ENCODE measurements around the gene L3MBTL4. TPM values are rescaled to one million over a fixed set of nuclear protein-coding genes. Genes with fewer than 3 reads are reported as not detected.

The L3MBTL4 gene
- total RNA-seq, 3 donors from 2014 or later = 7.8 to 23.0 (median 19.7) TPM

DNA sequence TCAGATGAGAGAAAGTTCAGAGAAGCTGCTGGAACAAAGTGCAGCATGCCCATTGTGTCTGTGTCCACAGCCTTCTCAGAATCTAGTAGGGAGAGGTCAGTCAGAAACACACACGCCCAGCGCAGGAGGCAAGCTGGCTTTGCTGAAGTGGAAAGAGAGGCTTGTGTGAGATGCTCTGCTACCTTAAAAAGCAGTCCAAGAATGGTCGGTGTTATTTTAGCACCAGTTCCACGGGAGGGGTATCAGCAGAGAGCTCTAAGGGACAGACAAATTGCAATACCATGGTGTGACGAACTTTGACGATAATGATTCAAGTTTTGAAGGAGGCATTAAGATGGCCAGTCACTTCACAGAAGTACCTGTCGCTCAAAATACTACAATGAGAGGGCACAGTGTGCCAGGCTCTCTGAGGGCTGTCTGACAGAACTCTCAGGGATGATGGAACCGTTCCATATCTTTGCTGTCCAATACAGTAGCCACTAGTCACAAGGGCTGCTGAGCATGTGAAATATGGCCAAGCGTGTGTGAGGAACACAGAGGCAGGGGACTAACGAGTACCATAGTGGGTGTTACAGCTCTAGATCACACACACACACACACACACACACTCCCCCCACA lies 281.9 kb downstream of the L3MBTL4 start:
- H3K9me3 ChIP-seq = peaks cover 0 to 8% of the 10 kb centered on the region in 2 donors
- TF ChIP-seq POLR2AphosphoS5 (IDR thresholded peaks at IDR 0.05) (no peak), POLR2A (IDR thresholded peaks at IDR 0.05) (no peak)
- TF ChIP-seq, protein P1, sequence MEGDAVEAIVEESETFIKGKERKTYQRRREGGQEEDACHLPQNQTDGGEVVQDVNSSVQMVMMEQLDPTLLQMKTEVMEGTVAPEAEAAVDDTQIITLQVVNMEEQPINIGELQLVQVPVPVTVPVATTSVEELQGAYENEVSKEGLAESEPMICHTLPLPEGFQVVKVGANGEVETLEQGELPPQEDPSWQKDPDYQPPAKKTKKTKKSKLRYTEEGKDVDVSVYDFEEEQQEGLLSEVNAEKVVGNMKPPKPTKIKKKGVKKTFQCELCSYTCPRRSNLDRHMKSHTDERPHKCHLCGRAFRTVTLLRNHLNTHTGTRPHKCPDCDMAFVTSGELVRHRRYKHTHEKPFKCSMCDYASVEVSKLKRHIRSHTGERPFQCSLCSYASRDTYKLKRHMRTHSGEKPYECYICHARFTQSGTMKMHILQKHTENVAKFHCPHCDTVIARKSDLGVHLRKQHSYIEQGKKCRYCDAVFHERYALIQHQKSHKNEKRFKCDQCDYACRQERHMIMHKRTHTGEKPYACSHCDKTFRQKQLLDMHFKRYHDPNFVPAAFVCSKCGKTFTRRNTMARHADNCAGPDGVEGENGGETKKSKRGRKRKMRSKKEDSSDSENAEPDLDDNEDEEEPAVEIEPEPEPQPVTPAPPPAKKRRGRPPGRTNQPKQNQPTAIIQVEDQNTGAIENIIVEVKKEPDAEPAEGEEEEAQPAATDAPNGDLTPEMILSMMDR (IDR thresholded peaks at IDR 0.05) = no peak
- intact Hi-C loops (cut with DNase I; ENCODE audit: low total_unique reads) = no loop called here
- no peak overlapping the region for H3K4me3 ChIP-seq
- no peaks in the 10 kb centered on the region for H3K27me3 ChIP-seq
- H3K4me1 ChIP-seq = no peaks in the 10 kb centered on the region
- H3K27ac ChIP-seq = no peak overlapping the region
- no peaks in the 10 kb centered on the region for H3K36me3 ChIP-seq
- no peak for DNase-seq (ENCODE audit: low spot score in 2 of 2)

DNA sequence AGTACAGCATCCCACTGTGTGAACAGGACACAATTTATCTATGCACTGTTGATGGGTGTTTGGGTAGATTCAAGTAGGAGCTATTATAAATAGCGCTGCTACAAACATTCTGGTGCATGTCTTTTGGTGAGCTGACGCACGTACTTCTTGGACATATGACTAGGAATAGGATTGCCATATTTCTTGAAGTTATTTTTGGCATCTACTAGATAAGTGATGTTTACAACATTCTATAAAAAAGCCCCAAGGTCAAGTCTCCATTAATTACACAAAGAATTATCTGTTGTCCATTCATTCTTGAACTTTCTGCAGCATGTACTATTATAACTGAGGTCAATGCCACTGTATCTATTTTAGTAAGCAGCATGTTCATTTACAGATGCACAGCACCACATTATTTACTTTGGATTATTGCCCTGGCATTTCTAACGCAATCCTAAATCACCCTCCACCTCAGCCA lies 293.9 kb downstream of the L3MBTL4 start:
- no peak for DNase-seq (ENCODE audit: low spot score in 2 of 2)
- Histone ChIP-seq H3K4me1 (no peaks in the 10 kb centered on the region), H3K36me3 (no peaks in the 10 kb centered on the region), H3K4me3 (no peak overlapping the region), H3K9me3 (no peaks in the 10 kb centered on the region), H3K27me3 (no peaks in the 10 kb centered on the region), H3K27ac (no peak overlapping the region)
- intact Hi-C loops (cut with DNase I; ENCODE audit: low total_unique reads) = no loop called here
- TF ChIP-seq POLR2A (IDR thresholded peaks at IDR 0.05) = no peak
- TF ChIP-seq POLR2AphosphoS5 (IDR thresholded peaks at IDR 0.05) = no peak
- TF ChIP-seq, protein P1 (IDR thresholded peaks at IDR 0.05) = no peak

DNA sequence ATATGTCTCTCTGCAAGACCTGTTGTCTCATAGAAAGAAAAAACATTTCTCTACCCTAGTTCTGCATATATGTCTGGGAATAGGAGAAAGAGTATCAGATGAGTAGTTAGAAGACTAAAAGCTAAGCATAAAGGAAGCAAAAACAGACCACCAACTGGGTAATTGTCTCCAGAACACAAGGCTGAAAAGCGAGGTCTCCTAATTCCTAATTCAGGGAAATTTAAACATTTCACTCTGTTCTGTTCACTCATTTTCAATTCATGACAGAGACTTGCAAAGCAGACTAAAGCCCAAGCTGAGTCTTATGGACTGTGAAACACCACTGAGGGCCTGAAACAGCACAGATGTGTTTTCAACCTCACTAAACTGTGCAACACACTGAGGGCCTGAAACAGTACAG lies 294.9 kb downstream of the L3MBTL4 start:
- Histone ChIP-seq H3K9me3 (no peaks in the 10 kb centered on the region), H3K27ac (no peak overlapping the region), H3K4me1 (no peaks in the 10 kb centered on the region), H3K4me3 (no peak overlapping the region), H3K36me3 (no peaks in the 10 kb centered on the region), H3K27me3 (no peaks in the 10 kb centered on the region)
- intact Hi-C loops (cut with DNase I; ENCODE audit: low total_unique reads) = no loop called here
- DNase-seq (ENCODE audit: low spot score in 2 of 2) = no peak
- no peak for TF ChIP-seq POLR2AphosphoS5 (IDR thresholded peaks at IDR 0.05)
- TF ChIP-seq, protein P1 (IDR thresholded peaks at IDR 0.05) = no peak
- no peak for TF ChIP-seq POLR2A (IDR thresholded peaks at IDR 0.05)

DNA sequence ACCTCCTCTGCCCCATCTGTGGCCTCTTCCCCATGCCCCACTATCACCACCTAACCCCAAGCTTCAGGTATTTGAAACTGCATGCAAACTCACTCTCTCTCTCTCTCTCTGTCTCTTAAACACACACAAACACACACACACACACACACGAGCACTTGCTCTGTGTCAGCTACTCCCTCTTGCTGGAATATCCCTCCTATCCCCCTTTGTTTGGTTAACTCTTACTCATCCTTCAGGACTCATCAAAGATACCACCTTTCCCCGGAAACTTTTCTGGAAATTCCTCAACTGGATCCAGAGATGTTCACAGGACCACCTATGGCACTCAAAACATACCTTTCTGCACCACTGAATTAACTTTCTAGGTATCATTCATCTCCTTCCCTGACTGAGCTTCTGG lies 296.6 kb downstream of the L3MBTL4 start:
- intact Hi-C loops (cut with DNase I; ENCODE audit: low total_unique reads) = no loop called here
- no peak for DNase-seq (ENCODE audit: low spot score in 2 of 2)
- no peak overlapping the region for H3K4me3 ChIP-seq
- H3K9me3 ChIP-seq = no peaks in the 10 kb centered on the region
- no peaks in the 10 kb centered on the region for H3K36me3 ChIP-seq
- H3K27ac ChIP-seq = no peak overlapping the region
- TF ChIP-seq POLR2AphosphoS5 (IDR thresholded peaks at IDR 0.05) = no peak
- no peak for TF ChIP-seq POLR2A (IDR thresholded peaks at IDR 0.05)
- TF ChIP-seq, protein P1 (IDR thresholded peaks at IDR 0.05) = no peak
- H3K27me3 ChIP-seq = no peaks in the 10 kb centered on the region
- H3K4me1 ChIP-seq = no peaks in the 10 kb centered on the region

DNA sequence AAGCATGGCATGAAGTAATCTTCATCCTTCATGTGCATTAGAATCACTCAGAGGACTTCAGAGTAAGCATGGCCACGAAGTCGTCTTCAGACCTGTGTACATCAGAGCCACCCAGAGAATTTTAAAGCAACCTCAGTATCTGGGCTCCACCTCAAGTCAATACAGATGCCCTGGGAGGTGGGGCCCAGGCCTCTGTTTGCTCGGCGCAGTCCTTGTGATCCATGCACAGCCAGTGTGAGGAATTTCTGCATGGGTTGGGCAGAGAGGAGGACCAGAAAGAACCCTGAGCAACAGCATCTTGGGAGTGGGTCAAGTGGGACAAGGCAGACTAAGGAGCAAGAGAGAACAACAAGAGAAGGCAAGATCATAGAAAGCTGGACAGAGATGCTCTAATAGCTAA lies 299.0 kb downstream of the L3MBTL4 start:
- intact Hi-C loops (cut with DNase I; ENCODE audit: low total_unique reads) = no loop called here
- H3K27ac ChIP-seq = no peak overlapping the region
- TF ChIP-seq POLR2A (IDR thresholded peaks at IDR 0.05) (no peak), POLR2AphosphoS5 (IDR thresholded peaks at IDR 0.05) (no peak)
- TF ChIP-seq, protein P1 (IDR thresholded peaks at IDR 0.05) = no peak
- no peak overlapping the region for H3K4me3 ChIP-seq
- DNase-seq (ENCODE audit: low spot score in 2 of 2) = no peak
- no peaks in the 10 kb centered on the region for H3K4me1 ChIP-seq
- H3K27me3 ChIP-seq = no peaks in the 10 kb centered on the region
- no peaks in the 10 kb centered on the region for H3K9me3 ChIP-seq
- no peaks in the 10 kb centered on the region for H3K36me3 ChIP-seq
